A549 (cell line): Measurements from ENCODE around the gene GCC2. TPM values are rescaled to one million over a fixed set of nuclear protein-coding genes. Genes with fewer than 3 reads are reported as not detected.

Source experiments
- ATAC-seq, 2 experiments: fragments of 200-7000 bp in 1 of 2; fragments of >200 bp in 1 of 2; cut with Nextera tagmentation in 1 of 2; cut with Tn5 transposase in 1 of 2; 3 replicates each; pipeline versions ENCODE4 v1.8.0 to v1.9.1; 2018 to 2020; ENCODE audit warnings: mild to moderate bottlenecking in 1 of 2, moderate library complexity in 1 of 2
- CTCF ChIA-PET: fragments of 300-600 bp; sonication (Branson Sonifier 250); formaldehyde crosslinking; extraction: SDS; loops from one replicate; lab custom pipeline; 2021; ENCODE audit warnings: antibody characterized with exemption, inconsistent platforms; lab: Yijun Ruan, JAX
- POLR2A ChIA-PET: fragments of 350-600 bp; formaldehyde crosslinking; extraction: SDS; loops from one replicate; lab custom pipeline; 2021; ENCODE audit warnings: antibody characterized with exemption, inconsistent platforms; lab: Yijun Ruan, JAX
- DNase-seq, 2 experiments: peaks; one replicate each; pipeline versions ENCODE4 v3.0.0 to v3.0.0-alpha.2; 2011 to 2016; ENCODE audit warnings: low read depth in 1 of 2, low spot score in 1 of 2
- FAIRE-seq: peaks from 2 replicates; lab custom pipeline; 2011; peaks lifted over from hg19 to GRCh38; lab: Jason Lieb, UNC
- H3K27ac ChIP-seq, 2 experiments: fragments of >200 bp; sonication (Bioruptor Twin); formaldehyde crosslinking; 3 replicates each; pipeline ENCODE4 v1.5.1; 2016 to 2017
- H3K4me1 ChIP-seq: fragments of >200 bp; sonication (Bioruptor Twin); formaldehyde crosslinking; 3 replicates; pipeline ENCODE4 v1.6.1; 2016
- H3K4me2 ChIP-seq: fragments of >200 bp; sonication (Bioruptor Twin); formaldehyde crosslinking; 3 replicates; pipeline ENCODE4 v1.6.1; 2016
- H3K4me3 ChIP-seq: fragments of >200 bp; sonication (Bioruptor Twin); formaldehyde crosslinking; 3 replicates; pipeline ENCODE4 v1.5.1; 2016
- H3K9me3 ChIP-seq: fragments of >200 bp; sonication (Bioruptor Twin); formaldehyde crosslinking; 3 replicates; pipeline ENCODE4 v1.6.1; 2016
- EHF ChIP-seq: fragments of 250-450 bp; sonication (Bioruptor Pico); IDR thresholded peaks from 2 replicates; pipeline ENCODE4 v1.5.0; 2020; ENCODE audit warnings: mild to moderate bottlenecking
- HOXB13 ChIP-seq: fragments of 250-450 bp; sonication (Bioruptor Pico); IDR thresholded peaks from 2 replicates; pipeline ENCODE4 v1.5.0; 2020; ENCODE audit warnings: low read depth, mild to moderate bottlenecking, moderate library complexity
- JUN ChIP-seq, 2 experiments: fragments of >200 bp; sonication (Bioruptor Twin); formaldehyde crosslinking; IDR thresholded peaks; 2 replicates in 1 of 2; 3 replicates in 1 of 2; pipeline ENCODE4 v1.6.1; 2016 to 2017
- NPAS2 ChIP-seq: fragments of 250-450 bp; sonication (Bioruptor Pico); IDR thresholded peaks from 2 replicates; pipeline ENCODE4 v1.8.0; 2022; ENCODE audit warnings: mild to moderate bottlenecking, moderate library complexity, borderline replicate concordance
- PHF8 ChIP-seq: fragments of 200-600 bp; sonication (generic); IDR thresholded peaks from 2 replicates; pipeline ENCODE4 v1.6.1; 2016; ENCODE audit warnings: low read depth, mild to moderate bottlenecking, antibody characterized with exemption, moderate library complexity, borderline replicate concordance
- POLR2A ChIP-seq: IDR thresholded peaks from 2 replicates; pipeline ENCODE4 v1.6.1; 2012; ENCODE audit warnings: mild to moderate bottlenecking, low read length
- POLR2AphosphoS2 ChIP-seq: conservative IDR thresholded peaks from 2 replicates; pipeline ENCODE4 v1.6.1; 2012; ENCODE audit warnings: low read length, improper control_type of control experiment, inconsistent platforms
- RFX5 ChIP-seq: fragments of 450-650 bp; IDR thresholded peaks from 2 replicates; pipeline ENCODE4 v1.7.1; 2014; ENCODE audit warnings: antibody characterized with exemption, mild to moderate bottlenecking, moderate library complexity
- ZSCAN20 ChIP-seq: fragments of 250-450 bp; sonication (Bioruptor Pico); IDR thresholded peaks from 2 replicates; pipeline ENCODE4 v1.8.0; 2022; ENCODE audit warnings: mild to moderate bottlenecking, moderate library complexity
- WGBS: methylation state at CpG from one replicate; pipeline ENCODE4 v1.1.6; 2017; ENCODE audit errors: missing lambda C conversion rate; 5-methylcytosine and 5-hydroxymethylcytosine counted together
- polyA plus RNA-seq, 4 experiments: library from polyadenylated mRNA; depleted of rRNA in 3 of 4; stranded (reverse); fragments of >200 nt; fragmentation: RNase III in 1 of 4; extraction: RNeasy Plus Mini Kit Qiagen cat#74134 plus additional on column Dnase treatment in 1 of 4; gene quantifications; 2 replicates in 3 of 4; 3 replicates in 1 of 4; pipeline ENCODE4 v1.2.3, GENCODE V29; 2011 to 2017
- TF ChIP-seq, protein P1 (sequence below): fragments of 200-600 bp; sonication (generic); IDR thresholded peaks from 2 replicates; pipeline ENCODE4 v1.6.1; 2016; ENCODE audit warnings: antibody characterized with exemption, mild to moderate bottlenecking, moderate library complexity
- TF ChIP-seq, protein P2 (sequence below): fragments of 250-450 bp; sonication (Bioruptor Pico); IDR thresholded peaks from 2 replicates; pipeline ENCODE4 v1.5.0; 2021; ENCODE audit warnings: mild to moderate bottlenecking, moderate library complexity, borderline replicate concordance
- TF ChIP-seq, protein P3 (sequence below): fragments of >200 bp; sonication (Bioruptor Twin); formaldehyde crosslinking; IDR thresholded peaks from 3 replicates; pipeline ENCODE4 v1.5.1; 2016

GCC2 gene
- polyA plus RNA-seq, 2 of the 4 experiments (the other 2 are of a cell fraction) = 13.6 to 30.1 TPM

DNA sequence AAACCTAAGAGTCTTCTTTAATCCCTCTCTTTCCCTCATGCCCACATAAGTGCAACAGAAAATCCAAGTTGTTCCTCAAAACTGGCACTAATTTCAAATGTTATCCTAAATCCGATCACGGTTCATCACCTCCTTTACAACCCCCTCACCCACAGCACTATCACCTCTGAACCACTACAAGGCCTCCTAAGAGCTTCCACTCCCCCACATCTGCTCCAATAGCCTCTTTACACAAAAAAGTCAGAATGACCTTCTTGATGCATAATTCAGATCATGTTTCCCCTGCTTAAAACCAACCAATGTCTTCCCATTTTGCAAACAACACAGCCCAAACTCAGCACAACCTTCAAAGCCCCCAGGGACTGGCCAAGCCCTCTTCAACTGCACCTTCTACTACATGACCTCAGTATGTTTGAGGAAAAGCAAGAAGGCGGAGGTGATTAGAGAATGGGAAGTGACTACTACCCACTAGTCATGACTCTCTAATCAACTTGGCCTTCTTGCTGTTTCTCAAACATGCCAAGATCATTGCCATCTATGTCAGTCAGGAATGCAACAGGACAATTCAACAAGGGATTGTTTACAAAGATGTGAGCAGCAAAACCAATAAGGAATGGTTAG, 34.6 kb upstream of the GCC2 start:
- Histone ChIP-seq H3K4me2 (no peak overlapping the region; the same call in 2 of the 3 replicates), H3K9me3 (no peaks in the 10 kb centered on the region), H3K4me3 (no peak overlapping the region), H3K27ac (peak overlapping the region; percentile 73 to 74; a peak in 5 of 6 replicates), H3K4me1 (peaks cover 35% of the 10 kb centered on the region)
- TF ChIP-seq, protein P1, sequence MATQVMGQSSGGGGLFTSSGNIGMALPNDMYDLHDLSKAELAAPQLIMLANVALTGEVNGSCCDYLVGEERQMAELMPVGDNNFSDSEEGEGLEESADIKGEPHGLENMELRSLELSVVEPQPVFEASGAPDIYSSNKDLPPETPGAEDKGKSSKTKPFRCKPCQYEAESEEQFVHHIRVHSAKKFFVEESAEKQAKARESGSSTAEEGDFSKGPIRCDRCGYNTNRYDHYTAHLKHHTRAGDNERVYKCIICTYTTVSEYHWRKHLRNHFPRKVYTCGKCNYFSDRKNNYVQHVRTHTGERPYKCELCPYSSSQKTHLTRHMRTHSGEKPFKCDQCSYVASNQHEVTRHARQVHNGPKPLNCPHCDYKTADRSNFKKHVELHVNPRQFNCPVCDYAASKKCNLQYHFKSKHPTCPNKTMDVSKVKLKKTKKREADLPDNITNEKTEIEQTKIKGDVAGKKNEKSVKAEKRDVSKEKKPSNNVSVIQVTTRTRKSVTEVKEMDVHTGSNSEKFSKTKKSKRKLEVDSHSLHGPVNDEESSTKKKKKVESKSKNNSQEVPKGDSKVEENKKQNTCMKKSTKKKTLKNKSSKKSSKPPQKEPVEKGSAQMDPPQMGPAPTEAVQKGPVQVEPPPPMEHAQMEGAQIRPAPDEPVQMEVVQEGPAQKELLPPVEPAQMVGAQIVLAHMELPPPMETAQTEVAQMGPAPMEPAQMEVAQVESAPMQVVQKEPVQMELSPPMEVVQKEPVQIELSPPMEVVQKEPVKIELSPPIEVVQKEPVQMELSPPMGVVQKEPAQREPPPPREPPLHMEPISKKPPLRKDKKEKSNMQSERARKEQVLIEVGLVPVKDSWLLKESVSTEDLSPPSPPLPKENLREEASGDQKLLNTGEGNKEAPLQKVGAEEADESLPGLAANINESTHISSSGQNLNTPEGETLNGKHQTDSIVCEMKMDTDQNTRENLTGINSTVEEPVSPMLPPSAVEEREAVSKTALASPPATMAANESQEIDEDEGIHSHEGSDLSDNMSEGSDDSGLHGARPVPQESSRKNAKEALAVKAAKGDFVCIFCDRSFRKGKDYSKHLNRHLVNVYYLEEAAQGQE = no peak
- no peak for TF ChIP-seq HOXB13 (CRISPR knock-in tag)
- TF ChIP-seq, protein P2, sequence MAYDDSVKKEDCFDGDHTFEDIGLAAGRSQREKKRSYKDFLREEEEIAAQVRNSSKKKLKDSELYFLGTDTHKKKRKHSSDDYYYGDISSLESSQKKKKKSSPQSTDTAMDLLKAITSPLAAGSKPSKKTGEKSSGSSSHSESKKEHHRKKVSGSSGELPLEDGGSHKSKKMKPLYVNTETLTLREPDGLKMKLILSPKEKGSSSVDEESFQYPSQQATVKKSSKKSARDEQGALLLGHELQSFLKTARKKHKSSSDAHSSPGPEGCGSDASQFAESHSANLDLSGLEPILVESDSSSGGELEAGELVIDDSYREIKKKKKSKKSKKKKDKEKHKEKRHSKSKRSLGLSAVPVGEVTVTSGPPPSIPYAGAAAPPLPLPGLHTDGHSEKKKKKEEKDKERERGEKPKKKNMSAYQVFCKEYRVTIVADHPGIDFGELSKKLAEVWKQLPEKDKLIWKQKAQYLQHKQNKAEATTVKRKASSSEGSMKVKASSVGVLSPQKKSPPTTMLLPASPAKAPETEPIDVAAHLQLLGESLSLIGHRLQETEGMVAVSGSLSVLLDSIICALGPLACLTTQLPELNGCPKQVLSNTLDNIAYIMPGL (CRISPR knock-in tag) = no peak
- TF ChIP-seq, protein P3, sequence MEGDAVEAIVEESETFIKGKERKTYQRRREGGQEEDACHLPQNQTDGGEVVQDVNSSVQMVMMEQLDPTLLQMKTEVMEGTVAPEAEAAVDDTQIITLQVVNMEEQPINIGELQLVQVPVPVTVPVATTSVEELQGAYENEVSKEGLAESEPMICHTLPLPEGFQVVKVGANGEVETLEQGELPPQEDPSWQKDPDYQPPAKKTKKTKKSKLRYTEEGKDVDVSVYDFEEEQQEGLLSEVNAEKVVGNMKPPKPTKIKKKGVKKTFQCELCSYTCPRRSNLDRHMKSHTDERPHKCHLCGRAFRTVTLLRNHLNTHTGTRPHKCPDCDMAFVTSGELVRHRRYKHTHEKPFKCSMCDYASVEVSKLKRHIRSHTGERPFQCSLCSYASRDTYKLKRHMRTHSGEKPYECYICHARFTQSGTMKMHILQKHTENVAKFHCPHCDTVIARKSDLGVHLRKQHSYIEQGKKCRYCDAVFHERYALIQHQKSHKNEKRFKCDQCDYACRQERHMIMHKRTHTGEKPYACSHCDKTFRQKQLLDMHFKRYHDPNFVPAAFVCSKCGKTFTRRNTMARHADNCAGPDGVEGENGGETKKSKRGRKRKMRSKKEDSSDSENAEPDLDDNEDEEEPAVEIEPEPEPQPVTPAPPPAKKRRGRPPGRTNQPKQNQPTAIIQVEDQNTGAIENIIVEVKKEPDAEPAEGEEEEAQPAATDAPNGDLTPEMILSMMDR = no peak
- no peak for TF ChIP-seq NPAS2 (CRISPR knock-in tag)
- ChIA-PET CTCF (no interaction called here), POLR2A (no interaction called here)
- ATAC-seq (no peak), FAIRE-seq (no peak), DNase-seq (no peak)
- WGBS = 96% methylated on average over 3 of the region's 3 CpGs

DNA sequence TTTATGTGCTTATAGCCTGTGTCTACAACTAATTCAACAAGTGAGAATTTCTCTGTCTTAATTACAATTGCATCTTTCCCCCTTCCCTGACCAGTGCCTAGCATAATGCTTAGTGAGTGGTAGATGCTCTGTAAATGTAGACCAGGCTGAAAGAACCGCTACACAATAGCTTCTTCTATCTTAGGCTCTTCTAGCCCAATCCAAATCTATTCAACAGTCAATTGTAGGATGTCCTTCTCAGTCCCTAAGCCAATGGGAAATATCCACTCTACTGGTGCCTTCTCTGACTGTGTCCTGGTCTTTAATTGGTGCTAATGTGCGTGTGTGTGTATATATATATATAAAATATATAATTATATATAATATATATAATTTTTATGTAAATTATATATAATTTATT, 34.1 kb upstream of the GCC2 start:
- TF ChIP-seq EHF (CRISPR knock-in tag) = no peak
- TF ChIP-seq, protein P1 = no peak
- TF ChIP-seq JUN (IDR thresholded peaks at IDR 0.05) = no peak
- TF ChIP-seq POLR2AphosphoS2 = no peak
- no peak for TF ChIP-seq POLR2A
- no peak for TF ChIP-seq PHF8
- no peak for TF ChIP-seq RFX5
- no peak for TF ChIP-seq ZSCAN20 (CRISPR knock-in tag)
- FAIRE-seq (no peak), DNase-seq (no peak), ATAC-seq (no peak)
- Histone ChIP-seq H3K4me1 (peaks cover 35% of the 10 kb centered on the region), H3K4me2 (no peak overlapping the region), H3K4me3 (no peak overlapping the region), H3K27ac (peak overlapping the region; percentile 73 to 74; a peak in 2 of 6 replicates), H3K9me3 (no peaks in the 10 kb centered on the region)
- POLR2A ChIA-PET = no interaction called here
- 86% methylated on average over 2 of the region's 2 CpGs for WGBS
- CTCF ChIA-PET = no interaction called here
